Colonic mucosa (tissue), 4 donors: Measurements from ENCODE around the gene ZNF140. TPM values are rescaled to one million over a fixed set of nuclear protein-coding genes. Genes with fewer than 3 reads are reported as not detected.

Experiments used
- DNase-seq: peaks from one replicate; pipeline ENCODE4 v3.0.0-alpha.2; 2020
- H3K27ac ChIP-seq: fragments of 200-600 bp; one replicate; pipeline ENCODE4 v1.8.0; 2021
- H3K27me3 ChIP-seq: fragments of 200-600 bp; one replicate; pipeline ENCODE4 v1.8.0; 2021
- H3K36me3 ChIP-seq: fragments of 200-600 bp; one replicate; pipeline ENCODE4 v1.8.0; 2021
- H3K4me1 ChIP-seq: fragments of 200-600 bp; one replicate; pipeline ENCODE4 v1.8.0; 2021; ENCODE audit warnings: mild to moderate bottlenecking
- H3K4me3 ChIP-seq: fragments of 200-600 bp; one replicate; pipeline ENCODE4 v1.8.0; 2021
- H3K9ac ChIP-seq, 2 donors: one replicate each; pipeline ENCODE4 v1.7.0; 2013; ENCODE audit warnings: control low read depth in 2 of 2, low read depth in 2 of 2, low read length in 2 of 2
- H3K9me3 ChIP-seq: fragments of 200-600 bp; one replicate; pipeline ENCODE4 v1.8.0; 2021
- intact Hi-C: fragments of 100-400 bp; cut with DNase I; formaldehyde crosslinking; loops from one replicate; pipeline ENCODE4 v1.14.1; 2022
- total RNA-seq, 2 donors: library from RNA; stranded (reverse); fragmentation: NEBNext Ultra II Directional in 1 of 2; extraction: Animal tissue kit (Norgen Biotek cat#: 25700) in 1 of 2; gene quantifications; one replicate each; pipeline ENCODE4 v1.2.1, GENCODE V29; 2021
- TF ChIP-seq, protein P1 (sequence below): fragments of 200-600 bp; IDR thresholded peaks from one replicate; pipeline ENCODE4 v1.8.0; 2022; ENCODE audit warnings: antibody characterized with exemption, mild to moderate bottlenecking
- donor health status: healthy.
- donor health status: DM: no; HTN: no; CAD: no.
- donor health status: DM: no; HTN: no; CAD: no.

Gene ZNF140
- total RNA-seq, 2 donors from 2014 or later, result 9.4 to 15.6 TPM

DNA sequence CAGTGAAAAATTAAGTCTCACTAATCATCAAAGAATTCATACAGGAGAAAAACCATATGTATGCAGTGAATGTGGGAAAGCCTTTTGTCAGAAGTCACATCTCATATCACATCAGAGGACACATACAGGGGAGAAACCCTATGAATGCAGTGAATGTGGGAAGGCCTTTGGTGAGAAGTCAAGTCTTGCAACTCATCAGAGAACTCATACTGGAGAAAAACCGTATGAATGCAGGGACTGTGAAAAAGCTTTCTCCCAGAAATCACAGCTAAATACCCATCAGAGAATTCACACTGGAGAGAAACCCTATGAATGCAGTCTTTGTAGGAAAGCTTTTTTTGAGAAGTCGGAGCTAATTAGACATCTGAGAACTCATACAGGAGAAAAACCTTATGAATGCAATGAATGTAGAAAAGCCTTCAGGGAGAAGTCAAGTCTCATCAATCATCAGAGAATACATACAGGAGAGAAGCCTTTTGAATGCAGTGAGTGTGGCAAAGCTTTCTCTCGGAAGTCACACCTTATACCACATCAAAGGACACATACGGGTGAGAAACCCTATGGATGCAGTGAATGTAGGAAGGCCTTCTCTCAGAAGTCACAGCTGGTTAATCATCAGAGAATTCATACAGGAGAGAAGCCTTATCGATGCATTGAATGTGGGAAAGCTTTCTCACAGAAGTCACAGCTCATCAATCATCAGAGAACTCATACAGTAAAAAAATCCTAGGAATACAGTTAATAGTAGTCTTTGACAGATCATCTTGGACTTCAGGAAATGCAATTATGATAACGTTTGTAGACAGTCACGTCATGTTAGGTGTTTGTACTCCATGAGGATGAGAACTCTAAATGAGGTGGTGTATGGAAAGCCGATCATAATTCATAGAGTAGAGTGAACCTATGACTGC is 22.3 kb upstream of the ZNF140 start:
- H3K4me3 ChIP-seq, result no peak overlapping the region
- no peaks in the 10 kb centered on the region for H3K27me3 ChIP-seq
- peaks cover 32% of the 10 kb centered on the region for H3K9me3 ChIP-seq
- intact Hi-C loops, result no loop called here
- peaks cover 16% of the 10 kb centered on the region for H3K36me3 ChIP-seq
- H3K27ac ChIP-seq, result no peak overlapping the region
- H3K9ac ChIP-seq, result no peak overlapping the region
- no peaks in the 10 kb centered on the region for H3K4me1 ChIP-seq
- TF ChIP-seq, protein P1, sequence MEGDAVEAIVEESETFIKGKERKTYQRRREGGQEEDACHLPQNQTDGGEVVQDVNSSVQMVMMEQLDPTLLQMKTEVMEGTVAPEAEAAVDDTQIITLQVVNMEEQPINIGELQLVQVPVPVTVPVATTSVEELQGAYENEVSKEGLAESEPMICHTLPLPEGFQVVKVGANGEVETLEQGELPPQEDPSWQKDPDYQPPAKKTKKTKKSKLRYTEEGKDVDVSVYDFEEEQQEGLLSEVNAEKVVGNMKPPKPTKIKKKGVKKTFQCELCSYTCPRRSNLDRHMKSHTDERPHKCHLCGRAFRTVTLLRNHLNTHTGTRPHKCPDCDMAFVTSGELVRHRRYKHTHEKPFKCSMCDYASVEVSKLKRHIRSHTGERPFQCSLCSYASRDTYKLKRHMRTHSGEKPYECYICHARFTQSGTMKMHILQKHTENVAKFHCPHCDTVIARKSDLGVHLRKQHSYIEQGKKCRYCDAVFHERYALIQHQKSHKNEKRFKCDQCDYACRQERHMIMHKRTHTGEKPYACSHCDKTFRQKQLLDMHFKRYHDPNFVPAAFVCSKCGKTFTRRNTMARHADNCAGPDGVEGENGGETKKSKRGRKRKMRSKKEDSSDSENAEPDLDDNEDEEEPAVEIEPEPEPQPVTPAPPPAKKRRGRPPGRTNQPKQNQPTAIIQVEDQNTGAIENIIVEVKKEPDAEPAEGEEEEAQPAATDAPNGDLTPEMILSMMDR, result no peak
- no peak for DNase-seq

DNA sequence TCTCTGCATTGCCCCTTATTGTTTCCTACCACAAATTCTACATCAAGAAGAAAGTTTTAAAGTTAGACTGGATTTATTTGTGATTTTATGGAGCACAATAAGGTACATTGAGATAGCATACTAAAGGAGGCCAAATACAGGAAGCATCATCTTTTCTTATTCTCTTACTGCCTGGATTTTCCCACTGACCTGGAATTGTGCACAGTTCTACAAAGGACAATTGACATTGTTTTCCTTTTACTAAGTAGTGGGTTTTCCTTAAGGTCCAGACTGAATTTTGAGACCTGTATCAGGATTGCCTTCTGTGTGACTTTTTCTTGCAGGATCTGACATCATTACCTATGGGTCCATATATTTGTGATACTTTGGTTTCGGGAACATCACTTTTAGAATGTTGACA is 18.8 kb upstream of the ZNF140 start:
- Histone ChIP-seq H3K27ac (no peak overlapping the region), H3K4me3 (no peak overlapping the region), H3K9me3 (peaks cover 32% of the 10 kb centered on the region), H3K4me1 (no peaks in the 10 kb centered on the region), H3K36me3 (peaks cover 7% of the 10 kb centered on the region), H3K27me3 (no peaks in the 10 kb centered on the region), H3K9ac (no peak overlapping the region)
- TF ChIP-seq, protein P1, result no peak
- no peak for DNase-seq
- intact Hi-C loops, result no loop called here

DNA sequence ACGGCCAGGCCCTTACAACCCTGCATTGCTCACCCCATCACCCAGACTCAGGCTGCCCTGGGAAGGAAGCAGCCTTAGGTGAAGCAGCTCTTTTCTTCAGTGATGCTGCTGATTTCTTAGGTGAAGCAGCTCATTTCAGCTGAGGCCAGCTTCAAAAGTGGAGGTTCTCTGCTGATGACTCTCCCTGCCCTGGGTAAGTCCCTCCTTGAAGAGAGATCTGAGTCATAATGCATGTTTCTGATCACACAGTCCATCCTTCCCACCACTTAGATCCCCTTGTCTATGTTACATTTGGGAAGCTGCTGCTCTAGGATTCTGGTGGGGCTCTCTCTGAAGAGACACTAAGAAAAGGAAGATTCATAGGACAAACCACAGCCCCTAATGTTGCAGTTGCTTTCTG is 17.2 kb upstream of the ZNF140 start:
- intact Hi-C loops, result no loop called here
- no peak overlapping the region for H3K27ac ChIP-seq
- H3K9ac ChIP-seq, result no peak overlapping the region
- no peak overlapping the region for H3K4me3 ChIP-seq
- H3K36me3 ChIP-seq, result no peaks in the 10 kb centered on the region
- peaks cover 20% of the 10 kb centered on the region for H3K9me3 ChIP-seq
- no peaks in the 10 kb centered on the region for H3K4me1 ChIP-seq
- TF ChIP-seq, protein P1, result no peak
- no peaks in the 10 kb centered on the region for H3K27me3 ChIP-seq
- no peak for DNase-seq

DNA sequence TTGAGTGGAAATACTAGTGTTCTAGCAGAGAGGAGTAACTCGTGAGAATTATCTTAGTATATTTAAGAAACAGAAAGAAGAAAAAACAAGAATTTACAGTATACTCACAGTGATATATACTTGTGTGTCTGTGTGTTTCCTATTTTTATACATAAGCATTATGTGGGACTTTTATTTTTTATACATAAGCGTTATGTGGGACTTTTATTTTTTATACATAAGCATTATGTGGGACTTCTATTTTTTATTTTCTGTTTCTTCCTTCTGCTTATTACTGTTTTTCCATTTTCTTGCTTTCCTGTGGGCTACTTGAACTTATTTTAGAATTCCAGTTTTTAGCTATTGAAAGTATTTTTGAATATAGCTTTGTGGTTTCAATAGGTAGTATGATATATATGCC is 6.9 kb upstream of the ZNF140 start:
- Histone ChIP-seq H3K27me3 (no peaks in the 10 kb centered on the region), H3K4me1 (no peaks in the 10 kb centered on the region), H3K27ac (no peak overlapping the region), H3K9ac (no peak overlapping the region), H3K36me3 (no peaks in the 10 kb centered on the region), H3K4me3 (no peak overlapping the region), H3K9me3 (no peaks in the 10 kb centered on the region)
- intact Hi-C loops, result no loop called here
- DNase-seq, result no peak
- TF ChIP-seq, protein P1, result no peak

DNA sequence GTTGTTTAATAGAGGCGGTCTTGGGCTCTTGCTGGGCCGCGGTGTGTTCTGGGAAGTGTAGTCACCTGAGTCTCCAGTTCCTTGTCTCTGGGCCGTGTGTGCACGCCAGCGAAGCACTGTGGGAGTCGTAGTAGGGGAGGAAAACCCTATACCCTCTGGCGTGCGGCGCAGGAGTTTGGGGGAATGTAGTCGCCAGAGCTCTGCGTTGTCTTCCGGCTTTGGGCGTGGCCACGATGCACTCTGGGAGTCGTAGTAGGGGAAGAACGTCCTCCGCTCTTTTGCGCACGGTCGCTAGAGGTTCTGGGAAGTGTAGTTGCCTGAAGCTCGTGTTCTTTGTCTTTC is 726 bp upstream of the ZNF140 start:
- peak overlapping the region; percentile 90 for H3K4me3 ChIP-seq
- intact Hi-C loops, result loop anchor here (2.0 to 5.0 kb wide), 3 partner anchors 43 to 93 kb away; partner anchors contain the start of genes ZNF10, ZNF26, ZNF84 and ZNF891
- H3K9ac ChIP-seq, result peak overlapping the region; percentile 81 to 94

More for the DNA sequence above, 726 bp upstream of the ZNF140 start:
- H3K9me3 ChIP-seq, result peaks cover 7% of the 10 kb centered on the region
- DNase-seq, result peak; percentile 98
- H3K4me1 ChIP-seq, result no peaks in the 10 kb centered on the region
- TF ChIP-seq, protein P1, result no peak
- H3K27ac ChIP-seq, result peak overlapping the region; percentile 96
- H3K36me3 ChIP-seq, result peaks cover under 1% of the 10 kb centered on the region
- H3K27me3 ChIP-seq, result no peaks in the 10 kb centered on the region
